SU-DHL-6 (cell line): ENCODE data around the gene IQSEC2.

Source experiments
- CTCF ChIP-seq: fragments of 200-600 bp; sonication (generic); IDR thresholded peaks from one replicate; pipeline ENCODE4 v1.5.1; 2017; ENCODE audit warnings: antibody characterized with exemption, mild to moderate bottlenecking, low read length, moderate library complexity; ENCODE audit not compliant: insufficient read depth, poor library complexity, severe bottlenecking
- EZH2phosphoT487 ChIP-seq: fragments of 200-600 bp; sonication (generic), shearing (Covaris generic); conservative IDR thresholded peaks from 2 replicates; pipeline ENCODE4 v1.6.1; 2018; ENCODE audit warnings: mild to moderate bottlenecking, antibody characterized with exemption, low read length, moderate library complexity, mixed read lengths

- TF ChIP-seq CTCF: no peak
- TF ChIP-seq EZH2phosphoT487: no peak
Observed at GRCh38 chrX:53321943-53322497, 40.6 kb upstream of the IQSEC2 start.
